ENCODE results near the gene ZNF431.

- TF ChIP-seq, protein P1, sequence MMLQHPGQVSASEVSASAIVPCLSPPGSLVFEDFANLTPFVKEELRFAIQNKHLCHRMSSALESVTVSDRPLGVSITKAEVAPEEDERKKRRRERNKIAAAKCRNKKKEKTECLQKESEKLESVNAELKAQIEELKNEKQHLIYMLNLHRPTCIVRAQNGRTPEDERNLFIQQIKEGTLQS (IDR thresholded peaks at IDR 0.05) = no peak
- TF ChIP-seq, protein P2, sequence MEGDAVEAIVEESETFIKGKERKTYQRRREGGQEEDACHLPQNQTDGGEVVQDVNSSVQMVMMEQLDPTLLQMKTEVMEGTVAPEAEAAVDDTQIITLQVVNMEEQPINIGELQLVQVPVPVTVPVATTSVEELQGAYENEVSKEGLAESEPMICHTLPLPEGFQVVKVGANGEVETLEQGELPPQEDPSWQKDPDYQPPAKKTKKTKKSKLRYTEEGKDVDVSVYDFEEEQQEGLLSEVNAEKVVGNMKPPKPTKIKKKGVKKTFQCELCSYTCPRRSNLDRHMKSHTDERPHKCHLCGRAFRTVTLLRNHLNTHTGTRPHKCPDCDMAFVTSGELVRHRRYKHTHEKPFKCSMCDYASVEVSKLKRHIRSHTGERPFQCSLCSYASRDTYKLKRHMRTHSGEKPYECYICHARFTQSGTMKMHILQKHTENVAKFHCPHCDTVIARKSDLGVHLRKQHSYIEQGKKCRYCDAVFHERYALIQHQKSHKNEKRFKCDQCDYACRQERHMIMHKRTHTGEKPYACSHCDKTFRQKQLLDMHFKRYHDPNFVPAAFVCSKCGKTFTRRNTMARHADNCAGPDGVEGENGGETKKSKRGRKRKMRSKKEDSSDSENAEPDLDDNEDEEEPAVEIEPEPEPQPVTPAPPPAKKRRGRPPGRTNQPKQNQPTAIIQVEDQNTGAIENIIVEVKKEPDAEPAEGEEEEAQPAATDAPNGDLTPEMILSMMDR (IDR thresholded peaks at IDR 0.05; ENCODE audit: low read depth, low read length, missing input control) = no peak
- TF ChIP-seq, protein P3, sequence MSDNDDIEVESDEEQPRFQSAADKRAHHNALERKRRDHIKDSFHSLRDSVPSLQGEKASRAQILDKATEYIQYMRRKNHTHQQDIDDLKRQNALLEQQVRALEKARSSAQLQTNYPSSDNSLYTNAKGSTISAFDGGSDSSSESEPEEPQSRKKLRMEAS (IDR thresholded peaks at IDR 0.05) = no peak
These were observed 12.7 kb upstream of the ZNF431 start for GRCh38 chr19:21128901-21129698.
